ENCODE results near the gene YOD1. TPM values are rescaled to one million over a fixed set of nuclear protein-coding genes. Genes with fewer than 3 reads are reported as not detected.

Gene YOD1
- total RNA-seq, 1 experiment from 2014 or later = 63.9 TPM

DNA sequence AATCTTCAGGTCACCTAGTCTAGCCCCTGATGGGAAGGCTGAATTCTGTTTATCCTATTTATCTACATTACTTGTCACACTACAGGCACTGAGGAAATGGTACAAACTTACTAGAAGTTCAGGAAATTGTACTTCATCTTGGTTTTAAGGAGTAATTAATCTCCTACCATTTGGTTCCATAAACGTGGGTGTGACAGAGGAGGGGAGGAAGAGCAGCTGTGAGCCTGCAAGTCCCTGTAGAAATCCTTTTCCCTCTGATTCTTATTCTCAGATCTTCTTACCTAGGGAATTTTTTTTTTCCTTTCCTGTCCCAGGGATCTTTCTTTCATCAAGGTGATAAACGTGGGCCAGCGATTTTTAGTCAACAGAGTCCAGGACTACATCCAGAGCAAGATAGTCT is 16.2 kb upstream of the YOD1 start:
- Histone ChIP-seq H3K79me2 (ENCODE audit: low read length) (no peaks in the 10 kb centered on the region), H3K4me2 (ENCODE audit: low read length) (no peak overlapping the region), H2AFZ (ENCODE audit: low read length) (no peak overlapping the region), H3K27me3 (ENCODE audit: low read length) (no peaks in the 10 kb centered on the region), H3F3A (ENCODE audit: low read length, unreplicated experiment) (no peaks in the 10 kb centered on the region), H3K4me1 (ENCODE audit: insufficient read depth, low read length) (no peaks in the 10 kb centered on the region), H4K20me1 (ENCODE audit: low read length) (no peaks in the 10 kb centered on the region), H3K9me3 (ENCODE audit: low read length) (no peaks in the 10 kb centered on the region), H3K4me3 (ENCODE audit: low read length) (no peak overlapping the region), H3K9me2 (replicated peaks; ENCODE audit: low read length) (no peaks in the 10 kb centered on the region), H3K36me3 (ENCODE audit: low read depth, low read length) (peaks cover 88% of the 10 kb centered on the region), H3K27ac (ENCODE audit: low read length) (no peak overlapping the region), H3K9ac (ENCODE audit: low read length) (no peak overlapping the region)
- no peak for ATAC-seq
- POLR2A ChIA-PET (ENCODE audit: unreplicated experiment) = no interaction called here
- DNase-seq = no peak
- intact Hi-C loops (cut with micrococcal nuclease) = no loop called here
- TF ChIP-seq, protein P1, sequence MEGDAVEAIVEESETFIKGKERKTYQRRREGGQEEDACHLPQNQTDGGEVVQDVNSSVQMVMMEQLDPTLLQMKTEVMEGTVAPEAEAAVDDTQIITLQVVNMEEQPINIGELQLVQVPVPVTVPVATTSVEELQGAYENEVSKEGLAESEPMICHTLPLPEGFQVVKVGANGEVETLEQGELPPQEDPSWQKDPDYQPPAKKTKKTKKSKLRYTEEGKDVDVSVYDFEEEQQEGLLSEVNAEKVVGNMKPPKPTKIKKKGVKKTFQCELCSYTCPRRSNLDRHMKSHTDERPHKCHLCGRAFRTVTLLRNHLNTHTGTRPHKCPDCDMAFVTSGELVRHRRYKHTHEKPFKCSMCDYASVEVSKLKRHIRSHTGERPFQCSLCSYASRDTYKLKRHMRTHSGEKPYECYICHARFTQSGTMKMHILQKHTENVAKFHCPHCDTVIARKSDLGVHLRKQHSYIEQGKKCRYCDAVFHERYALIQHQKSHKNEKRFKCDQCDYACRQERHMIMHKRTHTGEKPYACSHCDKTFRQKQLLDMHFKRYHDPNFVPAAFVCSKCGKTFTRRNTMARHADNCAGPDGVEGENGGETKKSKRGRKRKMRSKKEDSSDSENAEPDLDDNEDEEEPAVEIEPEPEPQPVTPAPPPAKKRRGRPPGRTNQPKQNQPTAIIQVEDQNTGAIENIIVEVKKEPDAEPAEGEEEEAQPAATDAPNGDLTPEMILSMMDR (conservative IDR thresholded peaks at IDR 0.05; ENCODE audit: low read depth, low read length) = no peak
- CTCF ChIA-PET = no interaction called here
- no TSS peak for BruUV-seq (replicated peaks)

- H3K9me3 ChIP-seq (ENCODE audit: low read length) = no peaks in the 10 kb centered on the region
- H3K4me1 ChIP-seq (ENCODE audit: insufficient read depth, low read length) = no peaks in the 10 kb centered on the region
- H3F3A ChIP-seq (ENCODE audit: low read length, unreplicated experiment) = no peaks in the 10 kb centered on the region
- H3K27ac ChIP-seq (ENCODE audit: low read length) = no peak overlapping the region
- peaks cover 80% of the 10 kb centered on the region for H3K36me3 ChIP-seq (ENCODE audit: low read depth, low read length)
- CTCF ChIA-PET = no interaction called here
- ATAC-seq = no peak
- intact Hi-C loops (cut with micrococcal nuclease) = no loop called here
- H2AFZ ChIP-seq (ENCODE audit: low read length) = no peak overlapping the region
- TF ChIP-seq EZH2phosphoT487 (IDR thresholded peaks at IDR 0.05; ENCODE audit: borderline replicate concordance, low read length) (no peak), EZH2 (IDR thresholded peaks at IDR 0.05; ENCODE audit: low read length, unreplicated experiment) (no peak)
- TF ChIP-seq, protein P1 (conservative IDR thresholded peaks at IDR 0.05; ENCODE audit: low read depth, low read length) = no peak
- no peak overlapping the region for H3K4me3 ChIP-seq (ENCODE audit: low read length)
- no TSS peak for BruUV-seq (replicated peaks)
- POLR2A ChIA-PET (ENCODE audit: unreplicated experiment) = no interaction called here
- no peaks in the 10 kb centered on the region for H3K9me2 ChIP-seq (replicated peaks; ENCODE audit: low read length)
- H3K27me3 ChIP-seq (ENCODE audit: low read length) = no peaks in the 10 kb centered on the region
- no peak overlapping the region for H3K9ac ChIP-seq (ENCODE audit: low read length)
- H3K79me2 ChIP-seq (ENCODE audit: low read length) = no peaks in the 10 kb centered on the region
- DNase-seq = no peak
- H3K4me2 ChIP-seq (ENCODE audit: low read length) = no peak overlapping the region
- no peaks in the 10 kb centered on the region for H4K20me1 ChIP-seq (ENCODE audit: low read length)
Observed at GRCh38 chr1:207064561-207064960, 13.6 kb upstream of the YOD1 start.

DNA sequence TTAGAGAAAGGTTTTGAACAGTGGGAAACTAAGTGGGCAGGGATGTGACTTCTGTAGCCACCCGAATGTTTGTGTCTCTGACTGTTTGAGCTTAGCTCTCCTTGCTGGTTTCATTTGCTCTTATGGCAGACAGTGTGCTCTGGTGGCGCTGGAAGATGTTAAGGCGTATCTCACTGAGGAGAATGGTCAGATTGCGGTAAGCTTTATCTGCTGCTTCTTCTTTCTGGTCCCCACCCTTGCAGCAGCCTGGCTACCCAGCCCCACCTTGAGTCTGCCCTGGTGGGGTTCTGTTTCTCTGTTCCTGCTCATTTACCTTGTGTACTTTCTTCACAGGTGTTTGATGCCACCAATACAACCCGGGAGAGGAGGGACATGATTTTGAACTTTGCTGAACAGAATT is 12.0 kb upstream of the YOD1 start:
- no peak overlapping the region for H3K27ac ChIP-seq (ENCODE audit: low read length)
- H3K9me2 ChIP-seq (replicated peaks; ENCODE audit: low read length) = no peaks in the 10 kb centered on the region
- H4K20me1 ChIP-seq (ENCODE audit: low read length) = no peaks in the 10 kb centered on the region
- peaks cover 70% of the 10 kb centered on the region for H3K36me3 ChIP-seq (ENCODE audit: low read depth, low read length)
- BruUV-seq (replicated peaks) = no TSS peak
- POLR2A ChIA-PET (ENCODE audit: unreplicated experiment) = no interaction called here
- CTCF ChIA-PET = no interaction called here
- H3K9me3 ChIP-seq (ENCODE audit: low read length) = no peaks in the 10 kb centered on the region
- ATAC-seq (no peak), DNase-seq (no peak)
- H3K4me2 ChIP-seq (ENCODE audit: low read length) = no peak overlapping the region
- no peaks in the 10 kb centered on the region for H3K4me1 ChIP-seq (ENCODE audit: insufficient read depth, low read length)
- no peak overlapping the region for H3K9ac ChIP-seq (ENCODE audit: low read length)
- TF ChIP-seq, protein P1 (conservative IDR thresholded peaks at IDR 0.05; ENCODE audit: low read depth, low read length) = no peak
- no peak for TF ChIP-seq EZH2phosphoT487 (IDR thresholded peaks at IDR 0.05; ENCODE audit: borderline replicate concordance, low read length)
- intact Hi-C loops (cut with micrococcal nuclease) = no loop called here
- no peaks in the 10 kb centered on the region for H3F3A ChIP-seq (ENCODE audit: low read length, unreplicated experiment)
- H2AFZ ChIP-seq (ENCODE audit: low read length) = no peak overlapping the region
- no peak overlapping the region for H3K4me3 ChIP-seq (ENCODE audit: low read length)
- no peaks in the 10 kb centered on the region for H3K27me3 ChIP-seq (ENCODE audit: low read length)
- H3K79me2 ChIP-seq (ENCODE audit: low read length) = no peaks in the 10 kb centered on the region

Data from PC-3 (cell line).